ENCODE measurements around the gene GABRD.
A peak's percentile ranks its signal among the peaks of the same experiment; 100 is the strongest.

The GABRD gene

DNA sequence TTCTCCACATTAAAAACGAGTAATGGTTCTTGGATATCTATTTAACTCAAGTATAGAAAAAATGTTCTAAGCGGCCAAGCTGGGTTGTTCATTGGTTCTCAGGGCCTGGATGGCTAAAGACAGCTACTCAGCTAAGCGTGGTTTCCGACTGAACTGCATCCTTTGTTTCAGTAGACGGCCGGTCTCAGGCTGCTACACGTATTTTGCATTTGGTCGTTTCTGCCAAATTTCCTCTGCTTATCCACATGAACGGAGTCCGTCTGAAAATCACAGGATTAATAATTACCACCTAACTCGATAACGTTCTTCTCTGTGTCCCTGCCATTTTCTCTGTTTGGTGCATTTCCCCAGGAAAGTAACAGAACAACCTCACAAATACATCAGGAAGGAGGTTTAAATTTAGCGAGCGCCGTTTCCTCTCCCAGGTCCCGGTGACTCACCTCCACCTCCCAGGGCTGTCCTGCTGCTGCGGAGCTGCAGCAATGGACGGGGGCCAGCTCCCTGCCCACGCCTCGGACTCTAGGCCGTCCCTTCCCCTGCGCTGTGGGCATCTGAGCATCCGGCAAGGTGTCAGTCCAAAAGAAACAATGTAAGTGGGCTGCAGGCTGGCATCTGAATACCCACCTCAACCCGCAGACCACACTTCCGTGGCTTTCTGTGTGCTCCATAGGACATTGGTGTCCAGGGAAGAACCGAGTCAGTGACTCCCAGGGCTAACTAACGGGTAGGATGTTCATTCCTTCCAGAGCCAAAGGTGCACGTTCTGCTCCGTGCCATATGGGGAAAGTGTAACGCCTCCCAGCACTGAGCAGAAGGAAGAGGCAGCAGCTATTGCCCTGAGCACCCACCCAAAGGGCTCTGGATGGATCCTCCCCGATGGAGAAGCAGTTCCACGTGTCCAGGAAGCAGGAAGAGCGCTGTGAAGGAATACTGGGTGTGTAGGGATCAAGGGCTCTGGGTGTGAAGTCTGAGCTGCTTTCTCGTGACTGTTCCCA, 4.1 kb upstream of the GABRD start:
- no peak for DNase-seq

DNA sequence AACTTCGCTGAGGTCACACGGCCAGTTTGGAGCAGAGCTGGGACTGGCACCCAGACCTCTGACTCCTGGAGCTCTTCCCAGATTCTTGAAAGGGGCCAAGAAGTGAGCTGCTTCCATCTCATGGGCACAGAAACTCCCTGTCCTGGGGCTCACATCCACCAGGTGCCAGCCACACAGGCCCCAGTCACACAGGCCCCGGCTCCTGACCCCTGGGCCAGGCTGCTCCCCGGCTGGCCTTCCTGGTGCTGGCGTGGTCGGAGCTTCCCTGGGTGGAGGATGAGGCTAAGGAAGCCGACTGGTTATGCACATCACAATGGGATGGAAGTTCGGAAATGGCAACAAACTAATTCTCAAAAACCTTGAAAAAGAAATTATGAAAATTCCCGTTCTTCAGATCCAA, 3.0 kb upstream of the GABRD start:
- peak in 3 of 51 donors; percentile 5 to 18 (median 7) for DNase-seq

DNA sequence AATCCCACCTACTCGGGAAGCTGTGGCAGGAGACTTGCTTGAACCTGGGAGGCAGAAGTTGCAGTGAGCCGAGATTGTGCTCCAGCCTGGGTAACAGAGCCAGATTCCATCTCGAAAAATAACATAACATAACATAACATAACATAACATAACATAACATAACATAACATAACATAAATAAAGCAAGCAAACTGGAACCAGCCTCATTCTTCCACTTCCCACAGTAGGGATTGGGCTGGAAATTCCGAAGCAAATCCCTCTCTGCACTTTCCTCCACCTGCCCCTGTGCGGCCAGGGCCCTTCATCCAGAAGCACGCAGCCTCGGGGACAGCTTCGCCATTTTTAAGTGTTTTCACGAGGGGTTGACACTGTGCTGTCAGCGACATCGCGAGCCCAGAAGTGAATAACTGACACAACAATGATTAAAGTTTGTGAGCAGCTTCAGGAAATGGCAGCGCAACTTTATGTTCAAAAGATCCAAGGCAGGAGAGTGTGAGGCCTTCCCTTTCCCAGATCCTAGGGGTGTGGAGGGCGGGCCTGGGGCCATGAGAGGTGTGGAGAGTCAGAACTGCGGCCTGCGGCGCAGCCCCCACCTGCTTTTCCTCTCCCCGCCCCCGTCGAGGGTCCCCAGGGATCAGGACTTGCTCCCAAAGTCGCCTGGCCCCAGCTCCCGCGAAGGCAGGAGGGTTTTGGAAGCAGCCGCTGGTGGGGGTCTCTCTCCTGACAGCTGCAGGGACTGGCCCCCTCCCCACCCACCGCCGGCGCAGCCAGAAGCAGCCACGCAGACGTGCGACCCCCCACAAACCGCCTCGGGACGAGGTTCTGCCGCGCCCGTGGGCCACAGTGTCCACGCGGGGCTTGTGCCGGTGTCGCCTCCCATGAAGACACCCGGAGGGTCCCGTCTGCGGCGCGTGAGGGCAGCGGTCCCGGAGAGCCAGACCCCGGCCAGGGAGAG, 651 bp upstream of the GABRD start:
- no peak for DNase-seq

DNA sequence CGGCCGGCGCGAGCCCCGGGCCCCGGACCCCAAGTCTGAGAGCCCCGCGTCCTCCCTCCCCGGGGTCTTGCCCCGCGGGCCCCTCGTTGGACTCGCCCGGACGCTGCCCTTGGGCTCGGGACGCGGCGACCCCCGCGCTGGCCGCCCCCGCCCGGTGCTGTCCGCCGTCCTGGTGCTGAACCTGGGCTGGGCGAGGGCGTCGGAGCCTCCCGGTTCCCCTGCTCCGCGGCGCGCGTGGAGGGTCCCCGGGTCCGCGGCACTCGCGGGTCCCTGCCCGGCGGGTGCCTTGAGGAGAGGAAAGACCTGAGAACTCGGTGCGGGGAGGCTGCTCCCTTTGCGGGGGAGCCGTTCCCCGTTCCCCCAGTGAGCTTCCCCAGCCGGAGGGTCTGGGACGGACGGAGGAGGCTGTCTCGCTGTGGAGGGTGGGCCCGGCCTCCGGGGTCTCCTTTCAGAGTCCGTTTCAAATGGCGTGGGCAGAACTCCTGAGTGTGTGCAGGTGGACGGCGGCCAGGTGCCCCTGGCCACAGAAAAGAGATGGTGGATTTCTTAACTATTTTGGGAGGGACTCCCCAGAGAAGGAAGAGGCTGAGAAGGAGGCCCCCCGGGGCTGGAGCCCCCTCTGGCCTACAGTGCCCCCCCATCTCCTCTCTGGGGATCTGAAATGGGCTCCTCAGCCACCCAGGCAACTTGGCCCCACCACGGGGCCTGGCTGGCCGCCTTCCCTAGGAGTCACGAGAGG, 595 bp downstream of the GABRD start:
- no peak for DNase-seq

DNA sequence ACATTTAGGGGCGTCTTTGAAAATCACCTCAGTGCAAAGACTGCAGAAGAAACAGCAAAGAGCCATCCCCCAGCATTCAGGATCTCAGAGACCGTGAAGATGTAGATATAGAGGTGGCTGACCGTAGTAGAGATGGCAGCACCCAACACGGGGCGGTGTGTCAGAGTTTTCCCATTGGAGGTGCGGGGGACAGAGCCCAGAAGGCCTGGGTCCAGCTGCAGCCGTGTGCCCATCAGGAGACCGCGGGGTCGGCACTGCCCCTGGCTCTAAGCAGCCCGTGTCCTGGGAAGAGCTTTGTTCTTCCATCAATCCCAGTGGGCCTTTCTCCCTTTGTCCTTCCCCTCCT, 1.1 kb downstream of the GABRD start:
- DNase-seq: no peak

DNA sequence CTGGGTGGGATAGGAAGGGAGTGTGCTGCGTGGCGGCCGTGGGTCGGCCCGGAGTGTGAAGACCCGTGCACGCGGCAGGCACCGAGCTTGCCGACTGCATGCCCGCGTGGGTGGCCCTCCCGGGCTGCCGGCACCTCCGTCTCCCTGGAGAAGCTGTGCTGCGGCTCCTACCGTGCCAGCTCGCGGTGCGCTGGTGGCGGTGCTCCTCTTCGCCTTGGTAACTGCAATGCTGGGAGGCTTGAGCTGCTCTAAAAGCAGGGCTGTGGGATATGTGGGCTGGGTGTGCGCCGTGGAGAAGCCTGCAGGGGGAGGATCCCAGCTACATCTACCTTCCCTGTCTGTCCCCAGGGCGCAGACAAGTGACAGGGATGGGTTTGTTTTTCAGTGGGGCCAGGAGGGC, 2.4 kb downstream of the GABRD start:
- peak in 4 of 51 donors; percentile 15 to 53 (median 43) for DNase-seq

DNA sequence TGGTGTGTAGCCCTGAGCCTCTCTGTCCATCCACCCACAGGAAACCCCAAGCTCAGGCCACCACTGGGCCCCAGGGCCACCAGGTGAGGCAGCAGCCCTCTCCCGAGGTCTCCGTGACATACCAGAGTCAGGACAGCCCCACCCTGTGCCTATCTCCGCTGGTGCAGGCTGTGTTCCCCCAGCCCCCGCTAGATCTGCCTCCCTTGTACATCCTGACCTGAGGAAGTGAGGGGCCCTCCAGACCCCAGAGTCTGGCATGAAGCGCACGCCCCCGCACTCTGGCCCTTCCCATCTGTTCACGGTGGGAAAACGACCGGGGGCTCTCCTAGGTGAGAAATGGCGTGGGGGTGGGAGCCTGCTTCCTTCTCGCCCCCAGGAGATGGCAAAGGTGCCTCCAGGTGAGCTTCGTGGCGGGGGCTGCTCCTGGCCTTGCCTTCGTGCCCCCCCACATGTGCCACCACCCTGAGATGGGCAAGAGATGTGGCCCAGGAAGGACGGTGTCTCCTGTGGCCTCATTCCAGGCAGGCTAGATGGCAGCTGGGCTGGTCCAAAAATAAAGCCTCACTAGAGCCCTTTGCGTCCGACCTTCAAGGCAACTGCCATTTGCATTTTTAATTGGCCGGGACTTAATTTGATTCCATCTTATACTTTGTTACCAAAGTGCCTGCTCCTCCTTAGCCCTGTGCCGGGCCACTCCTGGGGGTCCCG, 3.1 kb downstream of the GABRD start:
- DNase-seq: no peak

DNA sequence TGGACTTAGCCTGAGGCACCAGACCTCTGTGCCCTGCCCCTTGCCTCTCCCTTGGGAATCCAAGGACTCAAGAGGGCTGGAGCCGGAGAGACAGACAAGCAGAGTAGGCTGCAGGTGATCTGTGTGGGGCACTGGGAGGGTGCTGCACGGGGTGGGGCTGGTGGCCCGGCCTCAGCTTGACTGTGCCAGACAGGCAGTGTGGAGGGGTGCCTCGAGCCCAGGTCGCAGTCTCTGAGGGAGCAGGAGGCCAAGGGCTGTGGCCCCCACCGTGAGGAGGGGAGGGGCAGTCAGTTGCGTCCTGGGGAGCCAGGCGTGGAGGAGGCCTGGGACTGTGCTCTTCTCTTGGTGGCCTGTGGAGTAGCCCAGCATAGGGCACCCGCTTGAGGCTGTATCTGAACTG, 4.0 kb downstream of the GABRD start:
- no peak for DNase-seq

DNA sequence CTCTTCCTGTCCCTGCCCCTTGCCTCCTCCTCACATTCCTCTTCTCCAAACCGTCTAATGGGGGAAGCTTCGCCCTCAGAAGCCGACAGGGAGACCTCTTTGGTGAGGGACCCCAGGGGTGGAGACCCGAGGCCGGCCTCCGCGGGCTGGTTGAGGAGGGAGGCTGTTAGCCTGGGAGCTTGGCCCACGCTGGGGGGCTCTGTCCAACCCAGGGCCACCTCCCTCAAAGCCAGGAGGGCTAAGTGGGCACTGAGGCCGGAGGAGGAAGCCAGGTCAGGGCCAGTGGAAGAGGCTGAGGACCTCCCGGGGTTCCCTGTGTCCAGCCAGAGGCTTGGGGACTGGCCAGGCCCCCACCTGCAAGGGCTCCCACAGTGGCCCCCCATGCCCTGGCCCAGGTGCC, 5.3 kb downstream of the GABRD start:
- no peak for DNase-seq

DNA sequence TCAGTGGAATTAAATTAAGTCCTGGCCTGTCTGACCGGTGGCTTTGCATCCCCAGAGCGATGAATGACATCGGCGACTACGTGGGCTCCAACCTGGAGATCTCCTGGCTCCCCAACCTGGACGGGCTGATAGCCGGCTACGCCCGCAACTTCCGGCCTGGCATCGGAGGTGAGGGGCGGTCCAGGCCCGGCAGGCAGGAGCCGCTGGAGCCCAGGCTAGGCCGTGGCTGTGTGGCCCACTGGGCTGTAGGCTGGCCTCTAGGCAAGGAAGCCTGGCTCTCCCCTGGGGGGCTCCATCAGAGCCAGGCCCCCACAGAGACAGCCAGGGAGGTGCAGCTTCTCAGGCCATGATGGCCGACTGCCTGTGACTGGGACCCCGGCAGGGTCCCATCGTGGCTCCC, 5.7 kb downstream of the GABRD start:
- no peak for DNase-seq

DNA sequence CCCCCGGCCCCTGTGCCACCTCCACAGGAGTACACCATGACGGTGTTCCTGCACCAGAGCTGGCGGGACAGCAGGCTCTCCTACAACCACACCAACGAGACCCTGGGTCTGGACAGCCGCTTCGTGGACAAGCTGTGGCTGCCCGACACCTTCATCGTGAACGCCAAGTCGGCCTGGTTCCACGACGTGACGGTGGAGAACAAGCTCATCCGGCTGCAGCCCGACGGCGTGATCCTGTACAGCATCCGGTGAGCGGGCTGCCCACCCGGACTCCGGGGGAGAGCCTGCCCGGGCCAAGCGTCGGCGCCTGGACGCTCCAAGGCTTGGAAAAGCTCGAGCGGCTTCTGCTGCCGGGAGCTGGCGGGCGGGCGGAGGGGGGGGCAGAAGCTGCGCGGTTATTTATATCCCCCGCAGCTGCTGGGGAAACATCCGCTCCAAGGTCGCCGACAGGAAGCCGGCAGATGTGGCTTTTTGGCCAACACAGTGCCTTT, 6.4 kb downstream of the GABRD start:
- DNase-seq: peak in 1 of 51 donors; percentile 9

DNA sequence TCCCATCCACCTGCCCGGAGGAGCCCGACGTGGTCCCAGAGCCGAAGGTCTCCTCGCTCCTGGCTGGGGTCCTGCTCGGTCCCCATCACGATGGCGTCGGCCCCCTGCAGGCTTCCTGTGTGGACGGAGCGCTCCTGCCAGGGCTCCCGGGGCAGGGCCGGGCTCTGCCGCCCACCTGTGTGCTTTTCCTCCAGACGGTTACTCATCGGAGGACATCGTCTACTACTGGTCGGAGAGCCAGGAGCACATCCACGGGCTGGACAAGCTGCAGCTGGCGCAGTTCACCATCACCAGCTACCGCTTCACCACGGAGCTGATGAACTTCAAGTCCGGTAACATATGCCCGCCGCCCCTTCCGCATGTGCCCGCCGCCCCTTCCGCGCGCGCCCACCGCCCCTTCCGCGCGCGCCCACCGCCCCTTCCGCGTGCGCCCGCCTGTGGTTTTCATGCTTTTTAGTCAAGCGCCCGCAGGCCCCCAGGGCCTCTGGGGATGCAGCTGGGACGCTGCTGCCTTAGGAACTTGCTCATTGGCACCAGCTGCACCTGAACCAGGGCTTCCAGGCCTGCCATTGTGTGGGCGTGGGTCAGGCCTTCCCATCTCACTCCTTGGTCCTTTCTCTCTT, 8.9 kb downstream of the GABRD start:
- DNase-seq: no peak

DNA sequence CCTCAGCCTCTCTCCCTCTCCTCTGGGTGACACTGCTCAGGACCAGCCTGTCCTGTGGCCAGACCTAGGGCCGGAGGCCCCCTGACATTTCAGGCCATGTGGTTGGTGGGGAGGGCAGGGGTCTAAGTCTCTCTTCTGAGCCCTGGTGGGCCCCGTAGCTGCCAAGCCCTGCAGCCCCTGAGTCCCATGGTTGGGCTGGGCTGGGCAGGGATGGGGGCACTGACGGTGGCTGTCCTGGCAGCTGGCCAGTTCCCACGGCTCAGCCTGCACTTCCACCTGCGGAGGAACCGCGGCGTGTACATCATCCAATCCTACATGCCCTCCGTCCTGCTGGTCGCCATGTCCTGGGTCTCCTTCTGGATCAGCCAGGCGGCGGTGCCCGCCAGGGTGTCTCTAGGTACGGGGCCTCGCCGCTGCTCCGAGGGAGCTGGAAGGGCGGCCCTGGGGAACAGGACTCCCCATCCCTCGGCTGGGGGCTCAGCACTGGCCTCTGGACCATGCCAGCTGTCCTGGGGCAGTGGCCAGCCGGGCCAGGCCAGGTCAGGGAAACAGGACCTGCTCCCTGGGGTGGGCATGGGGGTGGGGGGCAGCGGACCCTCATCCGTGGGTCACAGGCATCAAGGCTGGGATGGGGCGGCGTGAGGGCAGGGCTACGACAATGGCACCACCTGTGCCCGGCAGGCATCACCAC, 9.9 kb downstream of the GABRD start:
- no peak for DNase-seq

DNA sequence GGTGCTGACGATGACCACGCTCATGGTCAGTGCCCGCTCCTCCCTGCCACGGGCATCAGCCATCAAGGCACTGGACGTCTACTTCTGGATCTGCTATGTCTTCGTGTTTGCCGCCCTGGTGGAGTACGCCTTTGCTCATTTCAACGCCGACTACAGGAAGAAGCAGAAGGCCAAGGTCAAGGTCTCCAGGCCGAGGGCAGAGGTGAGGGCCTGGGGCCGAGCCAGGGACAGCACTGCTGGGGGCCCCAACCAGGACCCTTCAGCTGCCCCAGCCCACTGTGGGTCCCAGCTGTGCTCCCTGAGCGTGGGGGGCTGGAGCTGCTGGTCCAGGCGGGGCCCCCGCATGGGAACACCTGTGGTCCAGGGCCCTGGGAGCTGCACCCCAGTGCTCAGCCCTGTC, 10.4 kb downstream of the GABRD start:
- no peak for DNase-seq

DNA sequence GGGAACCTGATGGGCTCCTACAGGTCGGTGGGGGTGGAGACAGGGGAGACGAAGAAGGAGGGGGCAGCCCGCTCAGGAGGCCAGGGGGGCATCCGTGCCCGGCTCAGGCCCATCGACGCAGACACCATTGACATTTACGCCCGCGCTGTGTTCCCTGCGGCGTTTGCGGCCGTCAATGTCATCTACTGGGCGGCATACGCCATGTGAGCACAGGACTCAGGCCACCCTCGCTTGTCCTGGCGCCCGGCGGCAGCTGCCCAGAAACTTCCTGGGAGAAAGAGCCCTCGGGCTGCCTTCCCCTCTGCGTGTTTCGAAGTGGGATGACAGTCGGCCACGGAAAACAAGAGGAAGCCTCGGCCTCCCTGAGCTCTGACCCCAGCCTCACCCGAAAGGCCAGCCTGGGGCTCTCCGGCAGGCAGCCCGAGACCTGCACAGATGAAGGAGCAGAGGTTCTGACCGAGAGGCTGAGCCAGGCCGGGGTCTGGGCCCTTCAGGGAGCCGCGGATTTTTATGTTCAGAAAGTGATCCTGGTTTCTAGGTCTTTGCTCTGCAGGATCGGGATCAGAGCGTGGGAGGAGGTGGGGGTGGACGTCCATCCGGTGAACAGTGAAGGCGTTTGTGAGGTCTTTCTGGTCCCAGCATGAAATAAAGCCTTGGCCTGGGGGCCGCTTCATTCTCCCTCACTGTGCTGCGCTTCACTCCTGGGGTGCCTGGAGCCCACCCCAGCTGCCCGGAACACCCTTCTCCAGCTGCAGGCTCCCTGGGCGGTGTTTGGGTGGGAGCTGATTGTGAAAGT, 11.1 kb downstream of the GABRD start:
- no peak for DNase-seq

DNA sequence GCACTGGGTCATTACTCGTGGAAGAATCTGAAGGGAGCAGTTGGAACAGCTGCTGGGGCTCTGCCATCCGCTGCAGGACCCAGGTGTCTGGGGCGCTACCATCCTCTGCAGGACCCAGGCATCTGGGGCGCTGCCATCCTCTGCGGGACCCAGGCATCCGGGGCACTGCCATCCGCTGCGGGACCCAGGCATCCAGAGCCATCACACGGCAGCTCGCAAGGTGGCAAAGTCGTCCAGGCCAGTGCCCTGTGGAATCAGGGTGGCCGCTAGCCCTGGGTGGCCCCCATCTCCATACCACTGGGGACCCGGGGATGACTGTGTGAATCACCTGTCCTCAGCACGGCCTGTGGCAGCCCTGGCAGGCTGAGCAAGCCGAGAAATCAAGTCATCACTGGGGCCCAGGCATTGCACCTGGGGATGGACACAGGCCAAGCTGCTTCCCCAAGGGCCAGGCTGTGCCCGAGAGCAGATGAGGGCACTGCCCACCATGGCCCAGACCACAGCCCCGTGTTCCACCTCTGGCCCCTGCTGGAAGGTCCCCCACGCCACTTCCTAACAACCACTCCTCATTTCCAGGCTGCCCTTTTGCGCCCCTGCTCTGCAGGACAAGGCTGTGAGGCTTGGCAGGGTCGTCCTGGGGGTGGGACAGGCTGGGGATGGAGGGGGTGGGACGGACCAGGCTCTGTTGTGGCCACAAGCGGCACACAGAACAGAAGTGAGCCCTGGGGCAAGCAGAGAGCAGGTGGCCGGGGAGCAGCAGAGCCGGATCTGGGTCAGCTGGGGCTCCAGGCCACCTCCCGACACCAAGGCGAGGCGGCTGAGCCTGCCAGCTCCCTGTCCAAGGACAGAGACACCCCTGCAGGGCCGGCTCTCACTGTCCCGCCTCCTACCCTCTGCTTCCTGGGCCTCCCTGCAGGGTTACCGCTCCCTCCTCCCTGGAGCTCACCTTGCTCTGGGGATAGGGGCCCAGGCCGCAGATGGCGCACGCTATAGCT, 12.7 kb downstream of the GABRD start:
- DNase-seq: peak in 1 of 51 donors; percentile 6

DNA sequence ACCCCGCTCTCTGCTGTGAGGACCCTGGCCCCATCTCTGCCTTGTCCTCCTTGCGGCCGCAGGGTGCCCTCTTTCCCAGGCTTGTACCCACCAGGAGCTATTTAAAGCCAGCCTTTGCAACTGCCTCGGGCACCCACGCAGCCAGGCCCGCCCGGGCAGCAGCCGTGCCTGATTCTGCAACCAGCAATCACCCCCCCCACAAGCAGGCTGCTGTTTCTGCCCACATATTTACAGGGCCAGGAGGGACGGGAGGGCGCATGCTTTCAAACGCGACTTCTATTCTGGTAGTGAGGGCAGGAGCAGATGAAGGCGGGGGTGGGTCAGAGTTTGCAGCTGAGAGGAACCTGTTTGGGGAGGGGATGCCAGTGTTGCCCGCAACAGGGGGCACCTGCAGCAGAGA, 13.6 kb downstream of the GABRD start:
- peak in 1 of 51 donors; percentile 33 for DNase-seq

Data from hypothalamus (tissue), 51 donors.